Heart left ventricle (tissue), 16 donors: Measurements from ENCODE around the gene TBC1D22B. TPM values are rescaled to one million over a fixed set of nuclear protein-coding genes. Genes with fewer than 3 reads are reported as not detected.
A peak's percentile ranks its signal among the peaks of the same experiment; 100 is the strongest.

Experiments used
- ATAC-seq, 4 donors: fragments of 200-7000 bp; cut with Tn5 transposase; one replicate each; pipeline ENCODE4 v1.9.1; 2020 to 2022; ENCODE audit warnings: moderate library complexity in 4 of 4, mild to moderate bottlenecking in 3 of 4, moderate number of reproducible peaks in 1 of 4
- DNase-seq, 5 donors: peaks; one replicate each; pipeline ENCODE4 v3.0.0-alpha.2; 2020
- H3K27ac ChIP-seq, 12 donors: fragments of 200-600 bp; sonication (generic) in 4 of 12; one replicate each; pipeline versions ENCODE4 v1.5.0 to v1.8.0; 2016 to 2022; ENCODE audit warnings: mild to moderate bottlenecking in 2 of 12
- H3K27me3 ChIP-seq, 9 donors: fragments of 200-600 bp; sonication (generic) in 2 of 9; one replicate each; pipeline versions ENCODE4 v1.5.1 to v1.8.0; 2016 to 2022; ENCODE audit warnings: mild to moderate bottlenecking in 3 of 9
- H3K36me3 ChIP-seq, 9 donors: fragments of 200-600 bp; sonication (generic) in 2 of 9; one replicate each; pipeline versions ENCODE4 v1.5.0 to v1.8.0; 2018 to 2022; ENCODE audit warnings: mild to moderate bottlenecking in 2 of 9
- H3K4me1 ChIP-seq, 12 donors: fragments of 200-600 bp; sonication (generic) in 4 of 12; one replicate each; pipeline versions ENCODE4 v1.5.0 to v1.8.0; 2016 to 2022; ENCODE audit warnings: mild to moderate bottlenecking in 3 of 12
- H3K4me3 ChIP-seq, 12 donors: fragments of 200-600 bp; sonication (generic) in 4 of 12; one replicate each; pipeline versions ENCODE4 v1.5.0 to v1.8.0; 2017 to 2022; ENCODE audit warnings: mild to moderate bottlenecking in 9 of 12, moderate library complexity in 4 of 12
- H3K9me3 ChIP-seq, 12 donors: fragments of 200-600 bp; sonication (generic) in 4 of 12; one replicate each; pipeline versions ENCODE4 v1.5.0 to v1.8.0; 2016 to 2022; ENCODE audit warnings: mild to moderate bottlenecking in 1 of 12
- POLR2A ChIP-seq, 2 donors: fragments of 450-650 bp; IDR thresholded peaks; one replicate each; pipeline ENCODE4 v1.6.1; 2017; ENCODE audit warnings: antibody characterized with exemption in 2 of 2, mild to moderate bottlenecking in 2 of 2, moderate library complexity in 2 of 2
- WGBS, 4 donors: extraction: QIAGEN DNeasy Blood & Tissue Kit in 2 of 4; methylation state at CpG; one replicate each; pipeline versions ENCODE4 v1.1.5 to v1.1.7; 2013 to 2018; 5-methylcytosine and 5-hydroxymethylcytosine counted together
- intact Hi-C, 10 donors: fragments of 100-400 bp; cut with DNase I; formaldehyde crosslinking; loops; one replicate each; pipeline versions ENCODE4 v1.11.1 to v1.14.2; 2022
- polyA plus RNA-seq, 2 donors: library from polyadenylated mRNA; stranded (reverse); fragments of 200-250 nt; gene quantifications; one replicate each; pipeline ENCODE4 v1.2.3, GENCODE V29; 2013
- total RNA-seq, 9 donors: library from RNA; depleted of rRNA in 2 of 9; stranded (reverse); fragments of >200 nt in 2 of 9; fragmentation: NEBNext Ultra II Directional in 3 of 9; extraction: Animal tissue kit (Norgen Biotek cat#: 25700) in 3 of 9; gene quantifications; one replicate each; pipeline versions ENCODE4 v1.1.0 to v1.2.4, GENCODE V29; 2016 to 2023
- TF ChIP-seq, protein P1 (sequence below), 12 donors: fragments of 200-600 bp; sonication (generic) in 4 of 12; IDR thresholded peaks; one replicate each; pipeline versions ENCODE4 v1.5.0 to v1.8.0; 2018 to 2022; ENCODE audit warnings: antibody characterized with exemption in 12 of 12, mild to moderate bottlenecking in 5 of 12
- donor health status: ischemic (EF 13 %, LVEDD 7.1; RV severe dilation, severe dysfunction).
- donor health status: healthy with polysubstance abuse.
- donor health status: DM: no; HTN: yes; CAD: no.
- donor health status: DM: no; HTN: no; CAD: no.
- donor health status: ischemic (EF 25% LVEDD 6.9; RV normal size, moderate dysfunction).
- donor health status: ischemic (EF 25% LVEDD 5.7; RV mildly dilated, moderate dysfunction).
- donor health status: healthy.
- donor health status: DM: yes; HTN: yes; CAD: no.
- donor health status: ischemic (EF 35%, LVEDD 5.7; RV mildly dilated, moderate dysfunction).
- donor health status: nonischemic (EF 11% LVEDD 7.7; RV severe dilation, severe dysfunction).
- donor health status: DM: yes; HTN: yes; CAD: no.
- donor health status: PGD.
- donor health status: ischemic (EF 29% LVEDD 5.4; RV normal size, mild dysfunction).
- donor health status: nonischemic (EF 23%, LVEDD 6.1; RV moderate dilation, normal function).

TBC1D22B gene
- total and polyA plus RNA-seq, 11 donors, result 3.1 to 10.7 (median 7.3) TPM

DNA sequence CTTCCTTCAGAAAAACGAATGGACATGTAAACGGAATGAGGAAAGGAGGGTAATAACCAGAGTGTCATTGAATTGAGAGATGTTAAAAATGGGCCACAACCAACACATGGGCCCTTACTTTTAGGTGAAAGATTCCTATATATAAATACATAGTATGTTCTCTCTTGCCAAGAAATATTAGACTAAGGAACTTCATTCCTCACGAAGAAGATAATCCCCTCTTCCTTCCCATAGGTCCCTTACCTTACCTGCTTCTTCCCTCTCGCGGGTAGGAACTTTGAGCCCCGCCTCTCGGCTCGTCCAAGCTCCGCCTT lies 295 bp upstream of the TBC1D22B start:
- TF ChIP-seq, protein P1, sequence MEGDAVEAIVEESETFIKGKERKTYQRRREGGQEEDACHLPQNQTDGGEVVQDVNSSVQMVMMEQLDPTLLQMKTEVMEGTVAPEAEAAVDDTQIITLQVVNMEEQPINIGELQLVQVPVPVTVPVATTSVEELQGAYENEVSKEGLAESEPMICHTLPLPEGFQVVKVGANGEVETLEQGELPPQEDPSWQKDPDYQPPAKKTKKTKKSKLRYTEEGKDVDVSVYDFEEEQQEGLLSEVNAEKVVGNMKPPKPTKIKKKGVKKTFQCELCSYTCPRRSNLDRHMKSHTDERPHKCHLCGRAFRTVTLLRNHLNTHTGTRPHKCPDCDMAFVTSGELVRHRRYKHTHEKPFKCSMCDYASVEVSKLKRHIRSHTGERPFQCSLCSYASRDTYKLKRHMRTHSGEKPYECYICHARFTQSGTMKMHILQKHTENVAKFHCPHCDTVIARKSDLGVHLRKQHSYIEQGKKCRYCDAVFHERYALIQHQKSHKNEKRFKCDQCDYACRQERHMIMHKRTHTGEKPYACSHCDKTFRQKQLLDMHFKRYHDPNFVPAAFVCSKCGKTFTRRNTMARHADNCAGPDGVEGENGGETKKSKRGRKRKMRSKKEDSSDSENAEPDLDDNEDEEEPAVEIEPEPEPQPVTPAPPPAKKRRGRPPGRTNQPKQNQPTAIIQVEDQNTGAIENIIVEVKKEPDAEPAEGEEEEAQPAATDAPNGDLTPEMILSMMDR (IDR thresholded peaks at IDR 0.05), result no peak
- no peak for TF ChIP-seq POLR2A (IDR thresholded peaks at IDR 0.05)
- no peak for ATAC-seq
- WGBS, 4 donors, result 0 to 1% (median 1%) methylated on average over 9 of the region's 9 CpGs
- H3K27ac ChIP-seq, result peak overlapping the region in 9 of 12 donors; percentile 79 to 97 (median 88)
- peaks cover 0 to 42% (median 18%) of the 10 kb centered on the region in 12 donors for H3K4me1 ChIP-seq
- no peaks in the 10 kb centered on the region for H3K9me3 ChIP-seq
- no peaks in the 10 kb centered on the region for H3K36me3 ChIP-seq
- no peaks in the 10 kb centered on the region for H3K27me3 ChIP-seq
- intact Hi-C loops, result loop anchor here in 1 of 10 donors (1.0 kb wide), 1 partner anchor 17 kb away; no protein-coding TSS in a partner anchor
- H3K4me3 ChIP-seq, result peak overlapping the region; percentile 58 to 98 (median 86)
- no peak for DNase-seq

GRCh38 chr6:37258405-37259105 lies 983 bp downstream of the TBC1D22B start:
- Histone ChIP-seq H3K36me3 (no peaks in the 10 kb centered on the region), H3K27ac (peak overlapping the region in 11 of 12 donors; percentile 57 to 97 (median 87)), H3K27me3 (no peaks in the 10 kb centered on the region), H3K4me1 (peaks cover 0 to 47% (median 20%) of the 10 kb centered on the region in 12 donors), H3K9me3 (no peaks in the 10 kb centered on the region), H3K4me3 (peak overlapping the region; percentile 58 to 98 (median 86))
- no peak for DNase-seq
- TF ChIP-seq POLR2A (IDR thresholded peaks at IDR 0.05), result no peak
- TF ChIP-seq, protein P1 (IDR thresholded peaks at IDR 0.05), result no peak
- 18 to 21% (median 19%) methylated on average over 11 of the region's 11 CpGs for whole genome bisulfite sequencing, 4 donors
- no peak for ATAC-seq
- intact Hi-C loops, result no loop called here

GRCh38 chr6:37259191-37259590 lies 1.6 kb downstream of the TBC1D22B start:
- no peaks in the 10 kb centered on the region for H3K9me3 ChIP-seq
- DNase-seq, result no peak
- no peak for TF ChIP-seq POLR2A (IDR thresholded peaks at IDR 0.05)
- TF ChIP-seq, protein P1 (IDR thresholded peaks at IDR 0.05), result no peak
- intact Hi-C loops, result no loop called here
- peaks cover 0 to 47% (median 21%) of the 10 kb centered on the region in 12 donors for H3K4me1 ChIP-seq
- WGBS, 4 donors, result 49 to 53% (median 50%) methylated on average over 2 of the region's 2 CpGs
- no peak for ATAC-seq
- no peaks in the 10 kb centered on the region for H3K36me3 ChIP-seq
- H3K4me3 ChIP-seq, result peak overlapping the region in 3 of 12 donors; percentile 81 to 98 (median 87)
- H3K27me3 ChIP-seq, result no peaks in the 10 kb centered on the region
- H3K27ac ChIP-seq, result peak overlapping the region in 3 of 12 donors; percentile 90 to 97 (median 95)

DNA sequence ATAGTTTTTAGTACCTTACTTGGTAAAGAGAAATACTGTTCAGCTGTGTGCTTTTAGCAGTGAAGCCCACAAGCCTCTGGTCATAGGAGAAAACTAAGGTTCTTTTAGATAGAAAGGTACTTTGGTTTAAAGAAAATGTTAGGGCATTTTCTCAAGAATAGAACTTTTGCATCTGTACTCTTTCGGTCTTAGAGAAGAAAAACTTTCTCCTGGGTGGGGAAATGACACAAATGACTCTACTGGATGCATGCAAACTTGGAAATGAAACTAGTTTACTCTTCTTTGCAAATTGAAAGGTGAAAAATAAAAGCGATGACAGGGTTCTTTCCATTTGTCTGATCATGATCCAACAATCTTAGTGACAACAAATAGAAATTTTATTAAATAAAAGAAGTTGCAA lies 2.5 kb downstream of the TBC1D22B start:
- intact Hi-C loops, result no loop called here
- Histone ChIP-seq H3K9me3 (no peaks in the 10 kb centered on the region), H3K4me3 (no peak overlapping the region), H3K4me1 (peaks cover 0 to 51% (median 24%) of the 10 kb centered on the region in 12 donors), H3K27me3 (no peaks in the 10 kb centered on the region), H3K36me3 (no peaks in the 10 kb centered on the region), H3K27ac (peak overlapping the region in 1 of 12 donors; percentile 95)
- WGBS, 4 donors, result 65 to 85% (median 76%) methylated on average over 2 of the region's 2 CpGs
- DNase-seq, result no peak
- no peak for TF ChIP-seq POLR2A (IDR thresholded peaks at IDR 0.05)
- TF ChIP-seq, protein P1 (IDR thresholded peaks at IDR 0.05), result no peak
- no peak for ATAC-seq
